ENCODE results near the gene CYGB. TPM values are rescaled to one million over a fixed set of nuclear protein-coding genes. Genes with fewer than 3 reads are reported as not detected.

Gene CYGB
- total RNA-seq, 1 donor: 39.1 TPM

GRCh38 chr17:76567634-76568432 lies 30.3 kb upstream of the CYGB start:
- no peak overlapping the region for H3K4me3 ChIP-seq (ENCODE audit: insufficient read depth, low read length)
- peaks cover 21% of the 10 kb centered on the region for H3K36me3 ChIP-seq (ENCODE audit: insufficient read depth, low read length)
- H2AFZ ChIP-seq (ENCODE audit: low read length): no peak overlapping the region
- H3K79me2 ChIP-seq (ENCODE audit: insufficient read depth, low read length): peaks cover 6% of the 10 kb centered on the region
- no peak overlapping the region for H3K4me2 ChIP-seq (ENCODE audit: insufficient read depth, low read length)
- DNase-seq (ENCODE audit: insufficient read length, low spot score, missing footprints): peak; percentile 86
- TF ChIP-seq CTCF (IDR thresholded peaks at IDR 0.05; ENCODE audit: extremely low read depth, low read depth, low read length): no peak
- H4K20me1 ChIP-seq (ENCODE audit: insufficient read depth, low read length): peaks cover 24% of the 10 kb centered on the region
- H3K27ac ChIP-seq (ENCODE audit: low read depth, low read length): no peak overlapping the region
- peaks cover 4% of the 10 kb centered on the region for H3K9me3 ChIP-seq (ENCODE audit: low read depth, low read length)
- H3K27me3 ChIP-seq (ENCODE audit: insufficient read depth, low read length): no peaks in the 10 kb centered on the region
- H3K4me1 ChIP-seq (ENCODE audit: insufficient read depth, low read length): peaks cover 9% of the 10 kb centered on the region

DNA sequence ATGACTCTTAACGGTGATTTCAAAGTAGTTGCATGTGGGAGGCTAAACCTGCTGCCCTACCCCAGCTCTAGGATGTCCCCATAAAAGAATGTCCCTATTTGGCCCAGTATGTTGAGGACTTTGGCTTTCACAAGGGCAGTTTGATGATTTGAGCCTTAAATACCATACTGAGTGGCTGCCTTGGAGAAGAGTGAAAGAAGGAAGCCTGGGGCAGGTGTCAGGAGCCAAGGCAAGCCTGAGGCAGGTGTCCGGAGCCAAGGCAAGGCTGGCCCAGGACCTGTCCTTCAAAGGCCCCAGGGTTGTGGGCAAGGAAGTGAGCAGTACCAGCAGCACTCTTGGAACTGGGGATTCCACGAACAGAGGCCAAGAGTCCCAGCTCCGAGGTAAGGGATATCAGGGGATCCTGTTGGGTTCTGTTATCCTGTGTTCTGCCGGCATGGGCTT lies 29.5 kb upstream of the CYGB start:
- Histone ChIP-seq H4K20me1 (ENCODE audit: insufficient read depth, low read length) (peaks cover 29% of the 10 kb centered on the region), H3K27me3 (ENCODE audit: insufficient read depth, low read length) (no peaks in the 10 kb centered on the region), H3K4me3 (ENCODE audit: insufficient read depth, low read length) (no peak overlapping the region), H2AFZ (ENCODE audit: low read length) (no peak overlapping the region), H3K36me3 (ENCODE audit: insufficient read depth, low read length) (peaks cover 22% of the 10 kb centered on the region), H3K4me1 (ENCODE audit: insufficient read depth, low read length) (peaks cover 15% of the 10 kb centered on the region), H3K27ac (ENCODE audit: low read depth, low read length) (no peak overlapping the region), H3K9me3 (ENCODE audit: low read depth, low read length) (peaks cover 4% of the 10 kb centered on the region), H3K4me2 (ENCODE audit: insufficient read depth, low read length) (no peak overlapping the region), H3K79me2 (ENCODE audit: insufficient read depth, low read length) (peaks cover 7% of the 10 kb centered on the region)
- peak; percentile 53 for DNase-seq (ENCODE audit: insufficient read length, low spot score, missing footprints)
- TF ChIP-seq CTCF (IDR thresholded peaks at IDR 0.05; ENCODE audit: extremely low read depth, low read depth, low read length): no peak

- peaks cover 33% of the 10 kb centered on the region for H4K20me1 ChIP-seq (ENCODE audit: insufficient read depth, low read length)
These were observed 29.1 kb upstream of the CYGB start for GRCh38 chr17:76566613-76566943.

More at GRCh38 chr17:76566613-76566943, 29.1 kb upstream of the CYGB start:
- H3K9me3 ChIP-seq (ENCODE audit: low read depth, low read length): peaks cover 4% of the 10 kb centered on the region
- H2AFZ ChIP-seq (ENCODE audit: low read length): no peak overlapping the region
- H3K4me1 ChIP-seq (ENCODE audit: insufficient read depth, low read length): peaks cover 20% of the 10 kb centered on the region
- H3K79me2 ChIP-seq (ENCODE audit: insufficient read depth, low read length): peaks cover 10% of the 10 kb centered on the region
- H3K4me3 ChIP-seq (ENCODE audit: insufficient read depth, low read length): no peak overlapping the region
- peaks cover 25% of the 10 kb centered on the region for H3K36me3 ChIP-seq (ENCODE audit: insufficient read depth, low read length)
- no peak for TF ChIP-seq CTCF (IDR thresholded peaks at IDR 0.05; ENCODE audit: extremely low read depth, low read depth, low read length)
- H3K27ac ChIP-seq (ENCODE audit: low read depth, low read length): no peak overlapping the region
- no peaks in the 10 kb centered on the region for H3K27me3 ChIP-seq (ENCODE audit: insufficient read depth, low read length)
- DNase-seq (ENCODE audit: insufficient read length, low spot score, missing footprints): no peak
- no peak overlapping the region for H3K4me2 ChIP-seq (ENCODE audit: insufficient read depth, low read length)
